DND-41 (cell line): ENCODE results near the gene GFI1.

Experiments
- EZH2 ChIP-seq: IDR thresholded peaks from 3 replicates; pipeline ENCODE4 v1.6.1; 2012; ENCODE audit warnings: borderline replicate concordance, low read depth, mild to moderate bottlenecking, moderate library complexity, low read length, inconsistent platforms; ENCODE audit not compliant: severe bottlenecking
- TF ChIP-seq, protein P1 (sequence below): IDR thresholded peaks from 2 replicates; pipeline ENCODE4 v1.5.1; 2012; ENCODE audit warnings: borderline replicate concordance, low read length, moderate library complexity, mild to moderate bottlenecking; ENCODE audit not compliant: poor library complexity, severe bottlenecking; ENCODE audit errors: extremely low read depth

DNA sequence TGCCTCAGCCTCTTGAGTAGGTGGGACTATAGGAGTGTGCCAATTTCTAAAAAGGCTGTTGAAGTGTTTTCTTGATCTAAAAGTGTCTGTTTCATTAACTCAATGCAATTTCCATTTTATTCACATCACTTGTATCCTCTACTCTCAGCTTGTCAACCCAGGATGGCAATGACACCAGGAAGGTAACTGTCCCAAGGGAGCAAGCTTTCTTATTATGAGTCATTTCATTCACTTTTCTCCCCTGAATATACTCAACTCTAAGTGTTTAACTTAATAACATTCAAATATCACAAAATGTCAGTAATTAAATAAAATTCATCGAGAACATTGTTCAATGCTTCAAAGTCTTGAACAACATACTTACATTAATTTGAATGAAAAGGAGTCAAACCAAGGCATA lies 22.9 kb upstream of the GFI1 start:
- TF ChIP-seq, protein P1, sequence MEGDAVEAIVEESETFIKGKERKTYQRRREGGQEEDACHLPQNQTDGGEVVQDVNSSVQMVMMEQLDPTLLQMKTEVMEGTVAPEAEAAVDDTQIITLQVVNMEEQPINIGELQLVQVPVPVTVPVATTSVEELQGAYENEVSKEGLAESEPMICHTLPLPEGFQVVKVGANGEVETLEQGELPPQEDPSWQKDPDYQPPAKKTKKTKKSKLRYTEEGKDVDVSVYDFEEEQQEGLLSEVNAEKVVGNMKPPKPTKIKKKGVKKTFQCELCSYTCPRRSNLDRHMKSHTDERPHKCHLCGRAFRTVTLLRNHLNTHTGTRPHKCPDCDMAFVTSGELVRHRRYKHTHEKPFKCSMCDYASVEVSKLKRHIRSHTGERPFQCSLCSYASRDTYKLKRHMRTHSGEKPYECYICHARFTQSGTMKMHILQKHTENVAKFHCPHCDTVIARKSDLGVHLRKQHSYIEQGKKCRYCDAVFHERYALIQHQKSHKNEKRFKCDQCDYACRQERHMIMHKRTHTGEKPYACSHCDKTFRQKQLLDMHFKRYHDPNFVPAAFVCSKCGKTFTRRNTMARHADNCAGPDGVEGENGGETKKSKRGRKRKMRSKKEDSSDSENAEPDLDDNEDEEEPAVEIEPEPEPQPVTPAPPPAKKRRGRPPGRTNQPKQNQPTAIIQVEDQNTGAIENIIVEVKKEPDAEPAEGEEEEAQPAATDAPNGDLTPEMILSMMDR = no peak
- no peak for TF ChIP-seq EZH2
